ENCODE measurements around the gene MOXD1. TPM values are rescaled to one million over a fixed set of nuclear protein-coding genes. Genes with fewer than 3 reads are reported as not detected.
A peak's percentile ranks its signal among the peaks of the same experiment; 100 is the strongest.

MOXD1 gene
- total and polyA plus RNA-seq, 4 donors, result 4.5 to 37.5 (median 17.7) TPM

DNA sequence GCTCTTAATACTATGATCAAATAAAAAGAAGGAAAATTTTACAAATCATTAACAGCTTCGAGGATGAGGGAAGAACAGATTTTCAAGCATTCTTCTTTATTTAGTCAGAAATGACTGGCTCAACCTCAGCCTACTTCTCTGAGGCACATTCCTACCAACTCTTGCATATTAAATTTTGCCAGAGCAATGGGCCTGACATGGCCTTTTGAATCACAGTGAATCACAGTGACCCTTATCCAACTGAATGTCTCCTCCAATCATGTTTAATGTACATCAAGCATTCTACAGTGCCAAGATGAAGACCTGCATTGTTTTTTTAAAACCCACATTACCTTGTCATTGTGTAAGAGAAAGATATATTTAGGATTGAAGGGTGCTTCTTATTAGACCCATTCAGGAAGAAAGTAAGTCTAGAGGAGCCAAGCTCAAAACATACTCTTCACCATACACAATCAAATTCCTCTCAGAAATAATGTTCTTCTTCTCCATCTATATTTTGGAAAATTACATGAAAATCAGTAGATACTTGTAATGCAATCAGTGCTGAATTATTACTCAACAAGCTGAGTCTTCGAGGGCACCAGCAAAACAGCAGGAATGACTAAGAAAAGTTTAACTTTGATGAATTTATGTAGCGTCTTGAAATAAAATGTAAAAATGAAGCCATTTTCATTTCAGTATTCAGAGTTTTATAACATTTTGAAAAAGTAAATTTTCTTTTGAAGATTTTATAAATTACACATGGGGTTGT is 44.1 kb upstream of the MOXD1 start:
- peak; percentile 39 for ATAC-seq (ENCODE audit: insufficient read depth, low FRiP score)
- 81 to 92% methylated on average over 3 of the region's 3 CpGs for WGBS, 2 donors

DNA sequence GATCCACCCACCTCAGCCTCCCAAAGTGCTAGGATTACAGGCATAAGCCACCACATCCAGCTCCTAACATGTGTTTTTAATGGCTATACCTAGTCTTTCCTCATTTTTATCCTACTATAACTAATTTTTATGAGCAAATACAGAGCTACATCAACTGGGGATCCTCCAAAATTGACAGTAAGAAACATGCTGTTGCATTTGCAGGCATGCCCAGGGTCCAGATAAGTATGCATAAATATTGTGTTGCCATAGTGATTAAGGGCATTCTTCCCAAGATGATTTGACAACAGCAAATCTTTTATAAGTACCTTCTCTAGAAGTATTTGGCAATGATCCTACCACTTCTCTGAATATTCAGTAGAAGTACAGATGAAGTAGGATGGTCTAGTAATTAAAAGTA is 41.9 kb upstream of the MOXD1 start:
- Histone ChIP-seq H3K27me3 (ENCODE audit: control insufficient read depth in 3 of 3, insufficient read depth in 3 of 3, low read length in 2 of 3) (no peaks in the 10 kb centered on the region), H3K4me3 (no peak overlapping the region), H3K9ac (ENCODE audit: insufficient read depth in 1 of 2, low read length in 2 of 2) (no peak overlapping the region), H3K36me3 (ENCODE audit: control insufficient read depth in 4 of 4, insufficient read depth in 4 of 4, low read length in 4 of 4) (peaks cover 0 to 3% (median 0%) of the 10 kb centered on the region in 4 donors), H3K4me1 (ENCODE audit: control insufficient read depth in 5 of 5, insufficient read depth in 5 of 5, low read length in 5 of 5) (peaks cover 0 to 4% (median 0%) of the 10 kb centered on the region in 5 donors), H3K9me3 (ENCODE audit: control insufficient read depth in 4 of 4, insufficient read depth in 3 of 4, low read length in 3 of 4) (peaks cover 0 to 2% (median 0%) of the 10 kb centered on the region in 4 donors), H3K27ac (ENCODE audit: low read depth in 1 of 2, low read length in 1 of 2) (no peak overlapping the region)
- TF ChIP-seq, protein P1, sequence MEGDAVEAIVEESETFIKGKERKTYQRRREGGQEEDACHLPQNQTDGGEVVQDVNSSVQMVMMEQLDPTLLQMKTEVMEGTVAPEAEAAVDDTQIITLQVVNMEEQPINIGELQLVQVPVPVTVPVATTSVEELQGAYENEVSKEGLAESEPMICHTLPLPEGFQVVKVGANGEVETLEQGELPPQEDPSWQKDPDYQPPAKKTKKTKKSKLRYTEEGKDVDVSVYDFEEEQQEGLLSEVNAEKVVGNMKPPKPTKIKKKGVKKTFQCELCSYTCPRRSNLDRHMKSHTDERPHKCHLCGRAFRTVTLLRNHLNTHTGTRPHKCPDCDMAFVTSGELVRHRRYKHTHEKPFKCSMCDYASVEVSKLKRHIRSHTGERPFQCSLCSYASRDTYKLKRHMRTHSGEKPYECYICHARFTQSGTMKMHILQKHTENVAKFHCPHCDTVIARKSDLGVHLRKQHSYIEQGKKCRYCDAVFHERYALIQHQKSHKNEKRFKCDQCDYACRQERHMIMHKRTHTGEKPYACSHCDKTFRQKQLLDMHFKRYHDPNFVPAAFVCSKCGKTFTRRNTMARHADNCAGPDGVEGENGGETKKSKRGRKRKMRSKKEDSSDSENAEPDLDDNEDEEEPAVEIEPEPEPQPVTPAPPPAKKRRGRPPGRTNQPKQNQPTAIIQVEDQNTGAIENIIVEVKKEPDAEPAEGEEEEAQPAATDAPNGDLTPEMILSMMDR (IDR thresholded peaks at IDR 0.05; ENCODE audit: control extremely low read depth, extremely low read depth), result no peak
- ATAC-seq (ENCODE audit: insufficient read depth, low FRiP score) (no peak), DNase-seq (no peak)

More for the DNA sequence above, 44.1 kb upstream of the MOXD1 start:
- Histone ChIP-seq H3K36me3 (ENCODE audit: control insufficient read depth in 4 of 4, insufficient read depth in 4 of 4, low read length in 4 of 4) (peaks cover 0 to 4% (median 0%) of the 10 kb centered on the region in 4 donors), H3K4me1 (ENCODE audit: control insufficient read depth in 5 of 5, insufficient read depth in 5 of 5, low read length in 5 of 5) (peaks cover 0 to 4% (median 0%) of the 10 kb centered on the region in 5 donors), H3K9ac (ENCODE audit: insufficient read depth in 1 of 2, low read length in 2 of 2) (no peak overlapping the region), H3K27me3 (ENCODE audit: control insufficient read depth in 3 of 3, insufficient read depth in 3 of 3, low read length in 2 of 3) (no peaks in the 10 kb centered on the region), H3K4me3 (no peak overlapping the region), H3K27ac (ENCODE audit: low read depth in 1 of 2, low read length in 1 of 2) (no peak overlapping the region), H3K9me3 (ENCODE audit: control insufficient read depth in 4 of 4, insufficient read depth in 3 of 4, low read length in 3 of 4) (no peaks in the 10 kb centered on the region)
- no peak for DNase-seq
- TF ChIP-seq, protein P1 (IDR thresholded peaks at IDR 0.05; ENCODE audit: control extremely low read depth, extremely low read depth), result no peak

DNA sequence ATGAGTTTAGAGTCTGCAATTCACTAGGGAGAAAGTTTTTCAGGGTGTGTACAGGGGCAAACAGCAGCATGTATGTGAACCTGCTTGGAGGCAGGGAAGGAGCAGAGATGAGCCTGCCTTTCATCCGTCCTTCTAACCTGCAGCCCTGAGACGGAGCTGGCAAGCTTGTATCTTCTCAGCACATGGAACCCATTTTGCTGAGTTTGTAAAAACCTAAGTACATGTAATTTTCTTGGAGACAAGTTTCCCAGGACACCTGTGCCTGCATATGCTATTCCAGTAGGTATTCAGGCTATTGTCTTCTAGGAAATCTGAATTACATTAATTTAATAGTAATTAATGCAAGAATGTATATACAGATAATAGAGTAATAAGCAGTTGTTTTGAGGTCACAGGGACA is 28.8 kb upstream of the MOXD1 start:
- DNase-seq, result no peak
- TF ChIP-seq, protein P1 (IDR thresholded peaks at IDR 0.05; ENCODE audit: control extremely low read depth, extremely low read depth), result no peak
- Histone ChIP-seq H3K4me3 (no peak overlapping the region), H3K27ac (ENCODE audit: low read depth in 1 of 2, low read length in 1 of 2) (no peak overlapping the region), H3K4me1 (ENCODE audit: control insufficient read depth in 5 of 5, insufficient read depth in 5 of 5, low read length in 5 of 5) (no peaks in the 10 kb centered on the region), H3K36me3 (ENCODE audit: control insufficient read depth in 4 of 4, insufficient read depth in 4 of 4, low read length in 4 of 4) (no peaks in the 10 kb centered on the region), H3K27me3 (ENCODE audit: control insufficient read depth in 3 of 3, insufficient read depth in 3 of 3, low read length in 2 of 3) (no peaks in the 10 kb centered on the region), H3K9ac (ENCODE audit: insufficient read depth in 1 of 2, low read length in 2 of 2) (no peak overlapping the region), H3K9me3 (ENCODE audit: control insufficient read depth in 4 of 4, insufficient read depth in 3 of 4, low read length in 3 of 4) (peaks cover 0 to 5% (median 0%) of the 10 kb centered on the region in 4 donors)
- ATAC-seq (ENCODE audit: insufficient read depth, low FRiP score), result no peak
- 86% methylated on average over 2 of the region's 2 CpGs for WGBS, 2 donors

All from lung (tissue), 12 donors.